Skeletal muscle tissue (tissue), 4 donors: ENCODE measurements around the gene SLC8B1. TPM values are rescaled to one million over a fixed set of nuclear protein-coding genes. Genes with fewer than 3 reads are reported as not detected.

Experiments used
- H3K27ac ChIP-seq: one replicate; pipeline ENCODE4 v1.7.0; 2013; ENCODE audit warnings: mild to moderate bottlenecking, low read depth, low read length, inconsistent platforms
- H3K27me3 ChIP-seq, 3 donors: one replicate each; pipeline ENCODE4 v1.7.0; 2013; ENCODE audit warnings: low read length in 3 of 3; ENCODE audit not compliant: control insufficient read depth in 3 of 3, insufficient read depth in 3 of 3
- H3K36me3 ChIP-seq, 3 donors: one replicate each; pipeline ENCODE4 v1.7.0; 2013; ENCODE audit warnings: low read length in 3 of 3; ENCODE audit not compliant: control insufficient read depth in 3 of 3, insufficient read depth in 3 of 3
- H3K4me1 ChIP-seq, 3 donors: one replicate each; pipeline ENCODE4 v1.7.0; 2013; ENCODE audit warnings: low read length in 3 of 3, mild to moderate bottlenecking in 3 of 3; ENCODE audit not compliant: control insufficient read depth in 3 of 3, insufficient read depth in 3 of 3
- H3K4me3 ChIP-seq, 3 donors: one replicate each; pipeline ENCODE4 v1.7.0; 2013; ENCODE audit warnings: low read length in 3 of 3
- H3K9ac ChIP-seq, 3 donors: one replicate each; pipeline ENCODE4 v1.7.0; 2013; ENCODE audit warnings: low read length in 3 of 3, mild to moderate bottlenecking in 3 of 3, moderate library complexity in 2 of 3, low read depth in 1 of 3
- H3K9me3 ChIP-seq, 3 donors: one replicate each; pipeline ENCODE4 v1.7.0; 2013; ENCODE audit warnings: low read length in 3 of 3; ENCODE audit not compliant: control insufficient read depth in 3 of 3
- total RNA-seq: library from RNA; depleted of rRNA; stranded (reverse); fragments of >200 nt; gene quantifications from one replicate; pipeline ENCODE4 v1.2.3, GENCODE V29; 2014
- donor health status: Osteomylitis.

Gene SLC8B1
- total RNA-seq, 1 donor from 2014 or later, result 8.4 TPM

GRCh38 chr12:113291586-113291985 is 43.3 kb downstream of the SLC8B1 start:
- H3K4me3 ChIP-seq, result no peak overlapping the region
- H3K36me3 ChIP-seq, result peaks cover 89 to 97% (median 91%) of the 10 kb centered on the region in 3 donors
- H3K9ac ChIP-seq, result no peak overlapping the region
- H3K9me3 ChIP-seq, result no peaks in the 10 kb centered on the region
- H3K27ac ChIP-seq, result no peak overlapping the region
- H3K27me3 ChIP-seq, result no peaks in the 10 kb centered on the region
- no peaks in the 10 kb centered on the region for H3K4me1 ChIP-seq

GRCh38 chr12:113290506-113290905 is 44.4 kb downstream of the SLC8B1 start:
- Histone ChIP-seq H3K4me1 (peaks cover 0 to 3% (median 0%) of the 10 kb centered on the region in 3 donors), H3K27me3 (no peaks in the 10 kb centered on the region), H3K9me3 (no peaks in the 10 kb centered on the region), H3K27ac (no peak overlapping the region), H3K36me3 (peaks cover 92 to 97% (median 93%) of the 10 kb centered on the region in 3 donors), H3K9ac (no peak overlapping the region), H3K4me3 (no peak overlapping the region)

- Histone ChIP-seq H3K9me3 (no peaks in the 10 kb centered on the region), H3K27ac (no peak overlapping the region), H3K4me3 (no peak overlapping the region), H3K4me1 (peaks cover 0 to 3% (median 0%) of the 10 kb centered on the region in 3 donors), H3K27me3 (no peaks in the 10 kb centered on the region), H3K9ac (no peak overlapping the region), H3K36me3 (peaks cover 93 to 96% (median 94%) of the 10 kb centered on the region in 3 donors)
Measured at GRCh38 chr12:113289361-113289760, 45.5 kb downstream of the SLC8B1 start.

GRCh38 chr12:113287899-113288282 is 47.0 kb downstream of the SLC8B1 start:
- H3K9ac ChIP-seq, result no peak overlapping the region
- H3K9me3 ChIP-seq, result no peaks in the 10 kb centered on the region
- H3K4me3 ChIP-seq, result no peak overlapping the region
- no peak overlapping the region for H3K27ac ChIP-seq
- H3K27me3 ChIP-seq, result no peaks in the 10 kb centered on the region
- H3K36me3 ChIP-seq, result peaks cover 89 to 95% (median 92%) of the 10 kb centered on the region in 3 donors
- H3K4me1 ChIP-seq, result peaks cover 0 to 3% (median 0%) of the 10 kb centered on the region in 3 donors

GRCh38 chr12:113287146-113287898 is 47.6 kb downstream of the SLC8B1 start:
- peaks cover 0 to 3% (median 0%) of the 10 kb centered on the region in 3 donors for H3K4me1 ChIP-seq
- H3K36me3 ChIP-seq, result peaks cover 84 to 90% (median 87%) of the 10 kb centered on the region in 3 donors
- H3K27ac ChIP-seq, result no peak overlapping the region
- no peak overlapping the region for H3K9ac ChIP-seq
- no peaks in the 10 kb centered on the region for H3K27me3 ChIP-seq
- no peak overlapping the region for H3K4me3 ChIP-seq
- H3K9me3 ChIP-seq, result no peaks in the 10 kb centered on the region

- Histone ChIP-seq H3K4me3 (no peak overlapping the region), H3K9ac (no peak overlapping the region), H3K4me1 (peaks cover 0 to 3% (median 0%) of the 10 kb centered on the region in 3 donors), H3K36me3 (peaks cover 78 to 84% (median 80%) of the 10 kb centered on the region in 3 donors), H3K27ac (no peak overlapping the region), H3K9me3 (no peaks in the 10 kb centered on the region), H3K27me3 (no peaks in the 10 kb centered on the region)
Measured at GRCh38 chr12:113286712-113287111, 48.2 kb downstream of the SLC8B1 start.

- Histone ChIP-seq H3K4me1 (peaks cover 0 to 3% (median 0%) of the 10 kb centered on the region in 3 donors), H3K36me3 (peaks cover 70 to 79% (median 78%) of the 10 kb centered on the region in 3 donors), H3K4me3 (no peak overlapping the region), H3K27ac (no peak overlapping the region), H3K9me3 (no peaks in the 10 kb centered on the region), H3K27me3 (no peaks in the 10 kb centered on the region), H3K9ac (no peak overlapping the region)
Measured at GRCh38 chr12:113285679-113286610, 49.0 kb downstream of the SLC8B1 start.

- no peaks in the 10 kb centered on the region for H3K9me3 ChIP-seq
- H3K36me3 ChIP-seq, result peaks cover 68 to 79% (median 76%) of the 10 kb centered on the region in 3 donors
- H3K9ac ChIP-seq, result no peak overlapping the region
- H3K4me1 ChIP-seq, result peaks cover 0 to 3% (median 0%) of the 10 kb centered on the region in 3 donors
- H3K27me3 ChIP-seq, result no peaks in the 10 kb centered on the region
- no peak overlapping the region for H3K4me3 ChIP-seq
- H3K27ac ChIP-seq, result no peak overlapping the region
Measured at GRCh38 chr12:113284751-113285150, 50.2 kb downstream of the SLC8B1 start.

- no peak overlapping the region for H3K4me3 ChIP-seq
- H3K27me3 ChIP-seq, result no peaks in the 10 kb centered on the region
- no peak overlapping the region for H3K27ac ChIP-seq
- peak overlapping the region in 1 of 3 donors; percentile 23 for H3K9ac ChIP-seq
- peaks cover 50 to 64% (median 57%) of the 10 kb centered on the region in 3 donors for H3K36me3 ChIP-seq
- no peaks in the 10 kb centered on the region for H3K9me3 ChIP-seq
- H3K4me1 ChIP-seq, result peaks cover 0 to 2% (median 0%) of the 10 kb centered on the region in 3 donors
Measured at GRCh38 chr12:113278633-113279032, 56.3 kb downstream of the SLC8B1 start.
